ENCODE measurements around the gene CBX5. TPM values are rescaled to one million over a fixed set of nuclear protein-coding genes. Genes with fewer than 3 reads are reported as not detected.
"Not testable (repeated sequence)": the region's sequence is repeated elsewhere in the genome, so short reads cannot be mapped to it uniquely, and the experiment has no call there.

The CBX5 gene
- total RNA-seq, 1 experiment from 2014 or later: 173 TPM

DNA sequence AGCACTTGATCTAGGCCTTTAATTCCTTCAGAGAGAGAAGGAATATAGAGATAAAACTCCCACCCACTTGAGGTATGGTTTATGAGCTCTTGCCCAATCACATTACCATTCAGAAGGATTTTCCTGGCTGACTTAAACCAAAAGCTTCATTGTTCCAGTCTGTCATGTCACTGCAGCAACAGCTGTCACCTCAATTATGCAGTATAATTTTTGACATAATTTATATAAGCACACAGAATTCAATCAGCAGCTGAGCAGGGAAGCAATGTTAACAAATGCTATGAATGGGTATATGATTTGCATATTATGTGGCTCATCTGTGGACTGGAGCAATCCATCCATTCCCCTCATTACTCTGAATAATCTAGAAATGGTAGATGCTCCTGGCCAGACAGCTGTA is 40.3 kb downstream of the CBX5 start:
- TF ChIP-seq, protein P1, sequence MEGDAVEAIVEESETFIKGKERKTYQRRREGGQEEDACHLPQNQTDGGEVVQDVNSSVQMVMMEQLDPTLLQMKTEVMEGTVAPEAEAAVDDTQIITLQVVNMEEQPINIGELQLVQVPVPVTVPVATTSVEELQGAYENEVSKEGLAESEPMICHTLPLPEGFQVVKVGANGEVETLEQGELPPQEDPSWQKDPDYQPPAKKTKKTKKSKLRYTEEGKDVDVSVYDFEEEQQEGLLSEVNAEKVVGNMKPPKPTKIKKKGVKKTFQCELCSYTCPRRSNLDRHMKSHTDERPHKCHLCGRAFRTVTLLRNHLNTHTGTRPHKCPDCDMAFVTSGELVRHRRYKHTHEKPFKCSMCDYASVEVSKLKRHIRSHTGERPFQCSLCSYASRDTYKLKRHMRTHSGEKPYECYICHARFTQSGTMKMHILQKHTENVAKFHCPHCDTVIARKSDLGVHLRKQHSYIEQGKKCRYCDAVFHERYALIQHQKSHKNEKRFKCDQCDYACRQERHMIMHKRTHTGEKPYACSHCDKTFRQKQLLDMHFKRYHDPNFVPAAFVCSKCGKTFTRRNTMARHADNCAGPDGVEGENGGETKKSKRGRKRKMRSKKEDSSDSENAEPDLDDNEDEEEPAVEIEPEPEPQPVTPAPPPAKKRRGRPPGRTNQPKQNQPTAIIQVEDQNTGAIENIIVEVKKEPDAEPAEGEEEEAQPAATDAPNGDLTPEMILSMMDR (IDR thresholded peaks at IDR 0.05; ENCODE audit: unreplicated experiment): no peak
- H3K4me3 Mint-ChIP-seq (ENCODE audit: low read depth, unreplicated experiment): no peak overlapping the region
- no peaks in the 10 kb centered on the region for H3K27me3 Mint-ChIP-seq (ENCODE audit: unreplicated experiment)
- intact Hi-C loops (cut with micrococcal nuclease; ENCODE audit: unreplicated experiment): no loop called here
- H3K4me1 Mint-ChIP-seq (ENCODE audit: low read depth, unreplicated experiment): no peaks in the 10 kb centered on the region
- H3K36me3 Mint-ChIP-seq (ENCODE audit: insufficient read depth, unreplicated experiment): peaks cover 30% of the 10 kb centered on the region
- H3K9me3 Mint-ChIP-seq (ENCODE audit: low read depth, unreplicated experiment): no peaks in the 10 kb centered on the region
- no peak for DNase-seq
- BruUV-seq (replicated peaks): no TSS peak
- no peak overlapping the region for H3K27ac Mint-ChIP-seq (ENCODE audit: unreplicated experiment)
- CTCF ChIA-PET: no interaction called here

DNA sequence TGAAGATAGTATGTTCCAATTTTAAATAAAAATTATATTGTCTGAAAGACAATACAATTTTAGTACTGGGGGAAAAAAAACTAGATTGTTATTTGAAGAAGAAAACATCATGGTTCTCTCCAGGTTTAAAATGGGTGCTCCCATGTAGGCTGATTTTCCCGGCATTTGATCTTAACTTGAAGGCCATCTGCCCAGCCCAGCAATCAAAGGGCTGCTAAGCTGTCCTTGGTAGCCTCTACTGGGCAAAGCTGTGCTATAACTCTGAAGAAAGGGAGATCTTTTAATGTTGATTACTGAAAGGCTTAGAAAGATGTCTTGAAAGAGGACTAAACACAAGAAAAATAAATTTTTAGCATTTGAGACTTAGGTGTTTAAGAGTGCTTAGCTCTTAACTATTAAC is 41.4 kb downstream of the CBX5 start:
- H3K27ac Mint-ChIP-seq (ENCODE audit: unreplicated experiment): no peak overlapping the region
- peaks cover 30% of the 10 kb centered on the region for H3K36me3 Mint-ChIP-seq (ENCODE audit: insufficient read depth, unreplicated experiment)
- H3K27me3 Mint-ChIP-seq (ENCODE audit: unreplicated experiment): no peaks in the 10 kb centered on the region
- TF ChIP-seq, protein P1 (IDR thresholded peaks at IDR 0.05; ENCODE audit: unreplicated experiment): no peak
- CTCF ChIA-PET: interaction anchor here (0.5 to 1.2 kb wide), 3 partner anchors 13 to 90 kb away, joined by 3 to 6 read pairs (median 4); no protein-coding TSS in a partner anchor
- H3K4me3 Mint-ChIP-seq (ENCODE audit: low read depth, unreplicated experiment): no peak overlapping the region
- no peaks in the 10 kb centered on the region for H3K4me1 Mint-ChIP-seq (ENCODE audit: low read depth, unreplicated experiment)
- H3K9me3 Mint-ChIP-seq (ENCODE audit: low read depth, unreplicated experiment): no peaks in the 10 kb centered on the region
- BruUV-seq (replicated peaks): no TSS peak
- no peak for DNase-seq
- intact Hi-C loops (cut with micrococcal nuclease; ENCODE audit: unreplicated experiment): no loop called here

DNA sequence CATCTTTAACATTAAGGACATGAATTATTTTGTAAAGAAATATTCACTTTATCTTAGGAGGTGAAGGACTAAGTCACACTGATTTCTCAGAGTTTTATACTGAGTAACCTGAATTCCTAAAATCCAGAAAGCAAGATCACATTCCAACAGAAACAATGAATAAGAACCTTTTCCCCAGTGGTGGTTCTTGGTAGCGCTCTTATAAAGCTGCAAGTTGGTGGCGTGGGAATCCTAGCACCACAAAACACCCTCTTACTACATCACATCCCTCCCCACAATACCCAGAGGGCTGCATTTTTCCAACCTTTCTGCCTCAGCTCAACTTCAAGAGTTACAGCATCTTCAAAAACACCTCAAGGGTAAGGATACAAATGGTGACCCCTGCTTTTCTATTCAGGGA is 47.1 kb downstream of the CBX5 start:
- H3K9me3 Mint-ChIP-seq (ENCODE audit: low read depth, unreplicated experiment): no peaks in the 10 kb centered on the region
- no peak for DNase-seq
- no peak overlapping the region for H3K27ac Mint-ChIP-seq (ENCODE audit: unreplicated experiment)
- TF ChIP-seq, protein P1 (IDR thresholded peaks at IDR 0.05; ENCODE audit: unreplicated experiment): no peak
- BruUV-seq (replicated peaks): no TSS peak
- CTCF ChIA-PET: interaction anchor here (1.4 kb wide), 1 partner anchor 13 kb away, joined by 3 read pairs; no protein-coding TSS in a partner anchor
- peaks cover 11% of the 10 kb centered on the region for H3K4me1 Mint-ChIP-seq (ENCODE audit: low read depth, unreplicated experiment)
- intact Hi-C loops (cut with micrococcal nuclease; ENCODE audit: unreplicated experiment): no loop called here
- no peak overlapping the region for H3K4me3 Mint-ChIP-seq (ENCODE audit: low read depth, unreplicated experiment)
- H3K27me3 Mint-ChIP-seq (ENCODE audit: unreplicated experiment): no peaks in the 10 kb centered on the region
- peaks cover 10% of the 10 kb centered on the region for H3K36me3 Mint-ChIP-seq (ENCODE audit: insufficient read depth, unreplicated experiment)

DNA sequence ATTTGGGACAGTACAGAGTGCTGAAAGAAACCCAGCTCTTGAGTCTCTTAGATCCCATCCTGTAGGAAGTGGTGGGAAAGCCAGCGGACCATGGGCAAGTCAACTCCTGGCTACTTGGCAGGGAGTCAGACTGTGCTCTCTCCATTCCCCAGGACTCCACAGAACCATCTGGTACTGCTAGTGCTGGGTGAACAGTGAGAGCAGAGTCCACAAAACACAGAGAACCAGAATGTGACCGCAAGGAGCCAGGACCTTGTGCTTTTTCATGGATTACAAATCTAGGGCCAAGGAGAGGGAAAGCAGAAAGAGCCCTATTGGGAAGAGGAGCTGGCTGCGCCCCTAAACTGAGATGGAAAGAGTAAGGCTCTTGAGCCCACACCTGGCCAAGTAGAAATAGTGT is 48.7 kb downstream of the CBX5 start:
- H3K27me3 Mint-ChIP-seq (ENCODE audit: unreplicated experiment); H3K36me3 Mint-ChIP-seq (ENCODE audit: insufficient read depth, unreplicated experiment); H3K27ac Mint-ChIP-seq (ENCODE audit: unreplicated experiment); intact Hi-C loops (cut with micrococcal nuclease; ENCODE audit: unreplicated experiment); DNase-seq; H3K4me3 Mint-ChIP-seq (ENCODE audit: low read depth, unreplicated experiment); H3K9me3 Mint-ChIP-seq (ENCODE audit: low read depth, unreplicated experiment); BruUV-seq (replicated peaks): not testable (repeated sequence)
- CTCF ChIA-PET: interaction anchor here (0.6 kb wide), 2 partner anchors 13 to 96 kb away, joined by 3 to 4 read pairs; no protein-coding TSS in a partner anchor
- peaks cover 11% of the 10 kb centered on the region for H3K4me1 Mint-ChIP-seq (ENCODE audit: low read depth, unreplicated experiment)

DNA sequence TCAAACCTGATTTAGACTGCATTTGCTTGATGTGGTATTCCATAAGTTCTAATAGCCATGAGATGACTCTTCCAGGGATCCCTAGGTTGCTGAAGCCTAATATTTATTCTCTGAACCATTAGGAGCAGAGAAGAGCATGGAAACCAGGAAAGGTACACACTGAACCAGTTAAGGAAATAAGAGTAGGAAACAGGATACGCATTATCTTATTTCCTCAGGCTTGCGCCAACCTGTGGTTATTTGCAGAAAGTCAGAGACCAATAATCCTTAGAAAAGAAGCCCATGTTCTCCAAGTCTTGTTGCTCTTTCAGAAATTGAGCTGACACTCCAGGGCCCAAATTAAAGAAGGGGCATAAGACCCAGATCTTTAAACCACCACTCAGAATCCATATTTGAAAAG is 49.4 kb downstream of the CBX5 start:
- BruUV-seq (replicated peaks): no TSS peak
- peaks cover 11% of the 10 kb centered on the region for H3K4me1 Mint-ChIP-seq (ENCODE audit: low read depth, unreplicated experiment)
- H3K36me3 Mint-ChIP-seq (ENCODE audit: insufficient read depth, unreplicated experiment): peaks cover 1% of the 10 kb centered on the region
- no peaks in the 10 kb centered on the region for H3K27me3 Mint-ChIP-seq (ENCODE audit: unreplicated experiment)
- no peaks in the 10 kb centered on the region for H3K9me3 Mint-ChIP-seq (ENCODE audit: low read depth, unreplicated experiment)
- no peak for DNase-seq
- CTCF ChIA-PET: no interaction called here
- H3K27ac Mint-ChIP-seq (ENCODE audit: unreplicated experiment): no peak overlapping the region
- intact Hi-C loops (cut with micrococcal nuclease; ENCODE audit: unreplicated experiment): no loop called here
- TF ChIP-seq, protein P1 (IDR thresholded peaks at IDR 0.05; ENCODE audit: unreplicated experiment): no peak
- H3K4me3 Mint-ChIP-seq (ENCODE audit: low read depth, unreplicated experiment): no peak overlapping the region
